GM21390 (cell line): Measurements from ENCODE around the gene CDH16.
"Not testable (repeated sequence)": the region's sequence is repeated elsewhere in the genome, so short reads cannot be mapped to it uniquely, and the experiment has no call there.

Source experiments
- ATAC-seq: cut with Tn5 transposase; IDR thresholded peaks from one replicate; pipeline ENCODE4 v1.9.1; 2021; ENCODE audit not compliant: unreplicated experiment

CDH16 gene

DNA sequence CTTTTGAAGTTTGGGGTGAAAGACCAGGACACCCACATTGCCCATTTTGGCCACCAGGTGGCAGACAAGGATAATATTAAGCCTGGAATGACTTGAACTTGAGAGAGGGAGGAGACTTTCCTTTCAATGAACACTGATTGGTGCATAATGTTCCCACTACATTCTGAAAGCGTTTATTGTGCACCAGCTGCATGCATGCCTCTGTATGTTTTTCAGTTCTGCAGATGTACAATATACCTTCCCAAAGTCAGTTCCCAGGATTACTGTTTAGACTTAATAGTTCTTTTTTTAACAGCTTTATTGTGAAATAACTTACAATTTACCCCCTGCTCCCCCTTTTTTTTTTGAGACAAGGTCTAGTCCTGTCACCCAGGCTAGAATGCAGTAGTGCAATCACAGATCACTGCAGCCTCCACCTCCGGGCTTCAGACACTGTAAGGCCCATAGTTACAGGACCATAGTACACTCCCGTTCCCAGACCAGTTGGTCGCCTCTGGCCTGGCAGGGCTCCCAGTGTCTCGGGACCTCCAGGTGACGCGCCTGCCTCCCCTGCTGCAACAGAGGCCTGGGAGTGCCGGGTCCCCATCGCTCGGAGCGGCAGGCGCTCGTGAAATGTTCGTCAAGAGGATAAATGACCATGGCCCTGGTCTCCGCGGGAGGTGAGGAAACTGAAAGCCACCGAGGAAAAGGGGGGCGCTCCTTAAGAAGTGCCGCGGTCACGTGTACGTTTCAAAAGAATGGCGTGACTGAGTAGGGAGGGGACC lies 28.8 kb upstream of the CDH16 start:
- ATAC-seq, result peak; percentile 72

DNA sequence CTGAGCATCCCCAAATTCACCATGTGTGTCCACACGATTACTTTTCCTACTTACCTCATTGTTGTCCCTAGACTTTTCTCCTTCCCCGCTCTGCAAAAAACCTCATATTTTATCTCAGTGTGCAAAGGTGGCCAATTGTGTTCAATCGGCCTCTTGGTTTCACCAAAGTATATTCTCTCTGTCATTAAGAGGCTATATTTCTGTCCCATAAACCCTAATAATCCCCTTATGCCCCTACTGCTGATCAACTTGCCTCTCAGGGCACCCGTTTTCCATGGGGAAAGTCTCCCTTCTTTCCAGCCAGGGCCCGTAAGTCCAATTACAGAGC lies 28.3 kb upstream of the CDH16 start:
- ATAC-seq, result no peak

DNA sequence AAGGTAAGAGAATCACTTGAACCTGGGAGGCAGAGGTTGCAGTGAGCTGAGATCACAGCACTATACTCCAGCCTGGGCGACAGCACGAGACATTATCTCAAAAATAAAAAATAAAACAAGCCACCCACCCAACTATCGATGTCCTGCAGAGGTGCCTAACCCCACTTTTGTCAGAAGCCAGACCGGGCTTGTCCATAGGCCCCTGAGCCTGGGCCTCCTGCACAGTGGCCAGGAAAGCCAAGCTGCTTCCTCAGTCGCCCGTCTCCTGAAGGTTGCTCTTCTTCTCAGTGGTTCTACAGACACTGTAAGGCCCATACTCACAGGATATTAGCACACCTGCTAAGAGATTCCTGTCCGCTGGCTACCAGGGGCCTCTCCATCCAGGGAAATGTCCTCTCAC lies 27.9 kb upstream of the CDH16 start:
- ATAC-seq, result no peak

DNA sequence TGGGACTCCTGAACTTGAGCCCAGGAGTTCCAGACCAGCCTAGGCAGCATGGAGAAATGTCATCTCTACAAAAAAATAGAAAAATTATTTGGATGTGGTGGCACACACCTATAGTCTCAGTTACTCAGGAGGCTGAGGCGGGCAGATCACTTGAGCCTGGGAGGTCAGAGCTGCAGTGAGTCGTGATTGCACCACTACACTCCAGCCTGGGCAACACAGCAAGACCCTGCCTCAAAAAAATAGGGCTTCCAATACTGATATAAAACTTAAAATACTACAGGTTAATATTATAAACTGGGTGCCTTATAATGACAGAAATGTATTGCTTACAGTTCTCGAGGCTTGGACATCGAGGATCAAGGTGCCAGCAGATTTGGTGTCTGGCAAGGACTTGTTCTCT lies 27.3 kb upstream of the CDH16 start:
- ATAC-seq, result no peak

DNA sequence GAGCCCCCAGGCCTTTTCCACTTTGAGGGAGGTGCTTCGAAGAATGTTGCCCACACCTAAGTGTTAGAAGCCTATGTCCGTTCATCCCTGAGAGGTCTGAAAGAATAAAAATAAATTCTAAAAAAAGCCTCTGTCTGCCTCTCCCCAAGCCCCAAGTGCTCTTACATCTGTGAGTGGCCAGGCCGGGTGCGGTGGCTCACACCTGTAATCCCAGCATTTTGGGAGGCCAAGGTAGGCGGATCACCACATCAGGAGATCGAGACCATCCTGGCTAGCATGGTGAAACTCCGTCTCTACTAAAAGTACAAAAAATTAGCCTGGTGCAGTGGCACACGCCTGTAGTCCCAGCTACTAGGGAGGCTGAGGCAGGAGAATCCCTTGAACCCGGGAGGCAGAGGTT lies 26.3 kb upstream of the CDH16 start:
- not testable (repeated sequence) for ATAC-seq

GRCh38 chr16:66944054-66944441 lies 25.4 kb upstream of the CDH16 start:
- ATAC-seq, result no peak

DNA sequence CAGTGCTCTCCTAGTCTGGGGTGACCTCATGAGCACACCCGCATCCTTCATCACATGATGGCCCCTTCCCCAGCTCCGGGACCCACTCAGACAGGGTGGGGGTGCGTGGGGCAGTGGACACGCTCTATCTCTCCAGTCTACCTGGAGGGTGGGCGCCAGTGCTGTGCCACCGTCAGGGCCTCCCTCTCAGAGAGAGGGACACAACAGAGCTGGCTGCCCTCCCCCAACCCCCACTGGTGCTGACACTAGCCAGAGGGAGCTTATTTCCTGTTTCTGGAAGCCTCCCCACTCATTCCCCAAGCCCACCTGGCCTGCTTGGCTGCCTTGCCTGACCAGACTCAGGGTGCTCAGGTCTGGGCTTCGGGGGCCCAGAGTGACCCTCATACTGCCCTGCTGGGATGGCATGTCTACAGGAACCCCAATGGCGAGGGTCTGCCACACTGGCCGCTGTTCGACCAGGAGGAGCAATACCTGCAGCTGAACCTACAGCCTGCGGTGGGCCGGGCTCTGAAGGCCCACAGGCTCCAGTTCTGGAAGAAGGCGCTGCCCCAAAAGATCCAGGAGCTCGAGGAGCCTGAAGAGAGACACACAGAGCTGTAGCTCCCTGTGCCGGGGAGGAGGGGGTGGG lies 24.9 kb upstream of the CDH16 start:
- ATAC-seq, result no peak

DNA sequence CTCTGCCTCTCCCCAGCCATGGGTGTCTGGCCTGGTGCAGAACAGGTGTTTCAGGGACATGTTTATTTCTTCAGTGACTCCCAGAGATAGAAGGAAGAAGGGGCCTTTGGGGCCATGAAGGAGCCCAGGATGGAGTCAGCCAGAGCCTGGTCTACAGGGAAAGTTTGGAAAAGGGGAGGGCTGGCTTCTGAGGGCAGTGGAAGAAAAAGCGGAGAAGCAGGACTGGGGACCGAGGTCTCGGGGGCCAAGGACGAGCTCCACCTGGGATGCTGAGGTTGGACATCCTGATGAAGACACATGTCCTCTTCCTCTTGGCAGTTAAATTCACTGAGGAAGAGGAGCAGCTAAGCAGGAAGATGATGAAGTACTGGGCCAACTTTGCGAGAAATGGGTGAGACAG lies 24.3 kb upstream of the CDH16 start:
- no peak for ATAC-seq

GRCh38 chr16:66940236-66940635 lies 21.6 kb upstream of the CDH16 start:
- ATAC-seq, result no peak

DNA sequence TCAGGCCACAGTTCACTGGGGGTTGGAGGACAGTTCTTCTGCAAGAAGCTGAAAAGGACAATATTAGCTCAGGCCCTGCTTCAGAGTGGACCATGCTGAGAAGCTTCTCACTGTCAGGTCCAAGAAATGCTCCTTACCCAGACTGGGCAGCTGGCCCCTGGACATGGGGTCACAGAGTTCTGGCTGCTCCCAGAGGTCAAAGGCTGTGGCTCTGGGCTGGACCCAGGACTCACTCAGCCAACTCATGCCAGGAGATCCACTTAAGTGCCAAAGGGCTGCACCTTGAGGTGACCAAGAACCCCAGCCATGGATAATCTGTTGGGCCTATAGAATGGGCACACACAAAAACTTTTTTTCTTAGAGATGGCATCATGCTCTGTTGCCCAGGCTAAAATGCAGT lies 20.7 kb upstream of the CDH16 start:
- no peak for ATAC-seq

DNA sequence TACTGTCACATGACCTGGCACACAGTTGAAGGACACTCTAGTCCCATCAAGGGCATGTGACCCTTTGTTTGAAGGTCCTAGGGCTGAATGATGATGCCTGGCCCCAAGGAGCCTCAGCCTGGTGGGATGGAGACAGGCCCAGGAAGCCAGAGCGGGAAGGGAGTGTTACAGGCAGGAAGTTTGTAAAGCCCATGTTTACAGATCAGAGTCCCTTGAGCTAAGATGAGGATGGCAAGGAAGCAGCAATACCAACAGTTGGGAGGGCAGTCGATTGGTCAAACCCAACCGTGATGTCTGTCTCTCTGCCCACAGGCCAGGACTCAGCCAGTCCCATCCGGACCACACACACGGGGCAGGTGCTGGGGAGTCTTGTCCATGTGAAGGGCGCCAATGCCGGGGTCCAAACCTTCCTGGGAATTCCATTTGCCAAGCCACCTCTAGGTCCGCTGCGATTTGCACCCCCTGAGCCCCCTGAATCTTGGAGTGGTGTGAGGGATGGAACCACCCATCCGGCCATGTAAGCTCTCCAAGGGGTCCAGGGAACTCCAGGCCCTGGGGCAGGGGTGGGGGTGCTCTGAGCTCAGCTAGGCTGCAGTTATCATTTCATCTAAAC lies 19.1 kb upstream of the CDH16 start:
- no peak for ATAC-seq

- ATAC-seq, result no peak
These were observed 18.3 kb upstream of the CDH16 start for GRCh38 chr16:66936889-66937554.

DNA sequence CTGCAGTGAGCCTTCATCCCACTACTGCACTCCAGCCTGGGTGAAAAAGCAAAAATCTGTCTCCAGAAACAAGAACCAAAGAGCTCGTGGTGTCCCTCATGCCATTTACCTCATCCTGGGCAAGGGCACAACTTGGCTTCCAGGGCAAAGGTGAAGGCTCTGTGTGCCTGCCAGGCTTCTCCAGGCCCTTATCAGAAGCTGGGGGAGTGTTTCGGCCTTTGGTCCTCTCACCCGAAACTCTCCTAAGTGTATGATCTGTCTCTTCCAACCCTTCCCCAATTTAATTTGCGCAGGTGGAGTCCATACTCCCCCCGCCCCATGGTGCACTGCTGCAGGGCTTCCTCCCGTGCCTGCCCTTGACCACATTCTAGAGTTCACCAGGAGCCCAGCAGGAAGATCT lies 17.8 kb upstream of the CDH16 start:
- ATAC-seq, result no peak

GRCh38 chr16:66935314-66936011 lies 16.8 kb upstream of the CDH16 start, which contains the start of gene CES2:
Gene CES2, plus strand, starts transcription at chr16:66935516. Its CDS starts 120 bp downstream, at chr16:66935636.
- ATAC-seq, result no peak

GRCh38 chr16:66934839-66935313 lies 16.2 kb upstream of the CDH16 start:
- peak; percentile 18 for ATAC-seq

- ATAC-seq, result peak; percentile 73
These were observed 15.6 kb upstream of the CDH16 start, which contains the start of gene CIAO2B for GRCh38 chr16:66934138-66934838. Gene CIAO2B, minus strand, starts transcription at chr16:66934402. Its CDS starts 38 bp downstream, at chr16:66934364.

DNA sequence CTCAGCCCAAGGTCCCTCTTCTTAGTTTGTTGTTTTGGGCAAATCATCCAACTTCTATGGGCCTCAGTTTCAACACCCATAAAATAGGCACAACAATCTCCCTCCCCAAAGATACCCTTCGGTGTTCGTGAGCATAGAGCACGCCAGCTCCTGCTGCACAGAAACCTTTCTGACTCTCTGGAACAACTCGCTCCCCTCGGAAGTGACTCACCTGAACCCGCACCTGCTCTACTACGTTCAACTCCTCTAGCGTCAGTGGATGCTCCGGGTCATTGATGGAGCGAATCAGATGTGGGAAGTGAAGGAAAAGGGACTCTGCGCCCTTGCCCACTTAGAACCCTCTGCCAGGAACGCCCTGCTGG lies 15.1 kb upstream of the CDH16 start:
- peak; percentile 14 for ATAC-seq

- no peak for ATAC-seq
These were observed 13.4 kb upstream of the CDH16 start for GRCh38 chr16:66932076-66932475.

DNA sequence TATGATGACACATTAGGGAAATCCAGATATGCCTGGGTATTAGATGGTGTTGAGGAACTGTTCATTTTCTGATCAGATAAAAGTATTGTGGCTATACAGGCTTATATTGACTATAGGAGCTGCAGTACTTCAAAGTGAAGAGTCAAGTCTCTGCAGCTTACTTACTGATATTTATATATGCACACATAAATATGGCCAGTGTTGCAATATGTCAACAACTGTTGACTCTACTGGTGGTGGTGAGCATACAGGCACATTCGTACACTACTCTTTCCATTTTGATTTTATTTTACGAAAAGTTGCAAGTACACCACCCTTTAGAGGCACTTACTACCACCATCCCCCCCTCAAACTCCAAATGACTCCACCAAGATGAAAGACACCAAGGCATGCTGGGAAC lies 13.0 kb upstream of the CDH16 start:
- no peak for ATAC-seq

GRCh38 chr16:66930189-66930588 lies 11.5 kb upstream of the CDH16 start:
- ATAC-seq, result no peak
